Right ventricle myocardium superior (tissue), 1 donor: ENCODE results near the gene CCN5. TPM values are rescaled to one million over a fixed set of nuclear protein-coding genes. Genes with fewer than 3 reads are reported as not detected.
"Not testable (repeated sequence)": the region's sequence is repeated elsewhere in the genome, so short reads cannot be mapped to it uniquely, and the experiment has no call there.

Experiments used
- ATAC-seq: fragments of 200-7000 bp; cut with Tn5 transposase; one replicate; pipeline ENCODE4 v1.9.1; 2020; ENCODE audit warnings: mild to moderate bottlenecking; ENCODE audit not compliant: poor library complexity
- DNase-seq: peaks from one replicate; pipeline ENCODE4 v3.0.0-alpha.2; 2020
- intact Hi-C: fragments of 100-400 bp; cut with DNase I; formaldehyde crosslinking; loops from one replicate; pipeline ENCODE4 v1.11.2; 2022
- total RNA-seq: library from RNA; stranded (reverse); fragmentation: NEBNext Ultra II Directional; extraction: Animal tissue kit (Norgen Biotek cat#: 25700); gene quantifications from one replicate; pipeline ENCODE4 v1.2.1, GENCODE V29; 2021
- donor health status: DM: no; HTN: yes; CAD: no; lungs with severe emphysema.

Gene CCN5
- total RNA-seq, 1 donor from 2014 or later, result 15.8 TPM

DNA sequence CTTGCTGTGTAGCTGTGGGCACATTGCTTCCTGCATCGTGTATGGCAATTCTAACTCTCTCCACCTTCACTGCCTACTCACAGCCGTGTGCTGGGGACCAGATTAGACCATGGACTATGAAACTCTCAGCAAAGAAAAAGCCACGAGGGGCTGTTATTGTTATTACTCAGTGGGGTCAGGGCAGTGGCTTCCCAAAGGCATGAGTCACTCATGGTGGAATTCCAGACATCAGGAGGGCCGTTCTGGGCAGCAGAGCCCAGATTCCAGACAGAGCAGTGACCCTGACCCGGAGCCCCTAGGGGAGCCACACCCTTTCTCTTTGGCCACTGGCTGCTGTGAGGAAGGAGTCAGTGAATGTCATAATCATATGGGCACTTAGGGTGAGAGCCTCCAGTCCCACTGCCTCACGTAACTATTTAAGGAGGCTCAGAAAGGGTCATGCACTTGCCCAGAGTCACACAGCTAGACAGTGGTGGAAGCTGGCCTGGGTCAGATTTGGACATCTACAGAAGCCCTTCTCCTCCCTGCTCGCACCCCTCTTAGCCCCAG, 22.2 kb upstream of the CCN5 start:
- intact Hi-C loops, result no loop called here
- ATAC-seq (peak; percentile 74), DNase-seq (peak; percentile 84)

GRCh38 chr20:44693627-44694026, 21.5 kb upstream of the CCN5 start:
- ATAC-seq (no peak), DNase-seq (no peak)
- intact Hi-C loops, result no loop called here

GRCh38 chr20:44694159-44694558, 21.0 kb upstream of the CCN5 start:
- no peak for ATAC-seq
- intact Hi-C loops, result no loop called here
- DNase-seq, result no peak

DNA sequence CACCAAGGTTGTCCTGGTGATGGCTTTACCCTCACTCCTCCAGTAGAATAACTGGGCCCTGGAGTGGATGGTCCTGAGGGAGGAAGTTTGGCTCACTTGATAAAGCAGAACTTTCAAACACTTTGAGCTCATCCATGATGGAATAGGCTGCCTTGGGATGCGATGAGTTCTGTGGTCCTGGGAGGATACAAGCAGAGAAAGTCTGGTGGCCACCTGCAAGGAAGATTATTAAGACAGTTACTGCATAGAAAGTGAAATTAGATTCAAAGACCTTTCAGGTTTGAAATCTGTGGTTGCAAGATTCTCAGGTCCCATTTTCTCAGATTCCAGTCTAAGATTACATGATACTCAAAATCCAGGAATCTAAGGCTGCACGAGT, 19.9 kb upstream of the CCN5 start:
- intact Hi-C loops, result no loop called here
- ATAC-seq, result no peak

GRCh38 chr20:44695674-44696300, 19.4 kb upstream of the CCN5 start:
- DNase-seq (no peak), ATAC-seq (no peak)
- intact Hi-C loops, result no loop called here

More for the DNA sequence above, 19.9 kb upstream of the CCN5 start:
- DNase-seq, result no peak

DNA sequence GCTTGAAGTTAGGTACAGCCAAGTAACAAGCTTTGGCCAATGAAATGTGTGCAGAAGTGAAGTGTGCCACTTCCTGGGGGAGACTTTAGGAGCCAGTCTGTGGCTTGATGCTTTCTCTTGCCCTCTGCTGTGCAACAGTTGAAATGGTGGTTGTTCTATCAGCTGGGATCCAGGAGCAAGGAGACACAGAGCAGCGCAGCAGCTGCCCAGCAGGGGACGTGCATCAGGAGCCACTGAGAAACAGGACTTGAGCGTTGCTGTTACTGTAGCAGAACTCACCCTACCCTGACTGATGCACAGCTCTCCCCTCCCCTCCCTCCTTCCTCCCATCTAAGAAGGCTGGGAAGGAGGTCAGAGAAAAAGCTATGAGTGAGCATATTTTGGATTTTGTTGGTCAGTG, 18.9 kb upstream of the CCN5 start:
- ATAC-seq, result no peak
- DNase-seq, result no peak
- intact Hi-C loops, result no loop called here

- DNase-seq, intact Hi-C loops, ATAC-seq: not testable (repeated sequence)
Measured at GRCh38 chr20:44697041-44697440, 18.1 kb upstream of the CCN5 start.

GRCh38 chr20:44698351-44698750, 16.8 kb upstream of the CCN5 start:
- DNase-seq (no peak), ATAC-seq (no peak)
- intact Hi-C loops, result no loop called here

- intact Hi-C loops, result no loop called here
- DNase-seq (no peak), ATAC-seq (no peak)
Measured at GRCh38 chr20:44700306-44700705, 14.9 kb upstream of the CCN5 start.

GRCh38 chr20:44701118-44701857, 13.9 kb upstream of the CCN5 start:
- intact Hi-C loops, result no loop called here
- no peak for ATAC-seq

DNA sequence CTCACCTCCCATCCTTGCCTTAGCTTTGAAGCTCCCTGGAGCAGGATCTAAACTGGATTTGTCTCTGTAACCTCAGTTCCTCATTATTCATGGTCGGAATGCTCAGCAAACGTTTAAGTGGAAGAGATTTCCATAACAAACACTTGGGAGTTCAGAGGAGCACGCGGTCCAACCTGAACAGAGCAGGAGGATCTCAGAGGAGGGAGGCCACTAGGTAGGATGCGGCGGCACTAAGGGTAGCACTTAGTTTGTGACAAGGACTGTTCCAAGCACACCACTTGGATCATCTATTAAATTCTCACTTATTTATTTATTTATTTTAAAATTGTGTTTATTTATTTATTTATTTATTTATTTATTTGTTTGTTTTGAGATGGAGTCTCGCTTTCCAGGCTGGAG, 13.3 kb upstream of the CCN5 start:
- no peak for DNase-seq
- intact Hi-C loops, result no loop called here
- ATAC-seq, result no peak

More at GRCh38 chr20:44701118-44701857, 13.9 kb upstream of the CCN5 start:
- no peak for DNase-seq

- peak; percentile 89 for ATAC-seq
- DNase-seq, result peak; percentile 93
Measured at GRCh38 chr20:44702776-44703175, 12.4 kb upstream of the CCN5 start.

GRCh38 chr20:44703183-44703925, 11.8 kb upstream of the CCN5 start:
- intact Hi-C loops, result no loop called here
- no peak for DNase-seq
- peak; percentile 35 for ATAC-seq

More at GRCh38 chr20:44702776-44703175, 12.4 kb upstream of the CCN5 start:
- intact Hi-C loops, result no loop called here

- ATAC-seq (no peak), DNase-seq (no peak)
Measured at GRCh38 chr20:44703956-44704488, 11.1 kb upstream of the CCN5 start.

GRCh38 chr20:44704551-44704971, 10.6 kb upstream of the CCN5 start:
- intact Hi-C loops, result no loop called here
- ATAC-seq (no peak), DNase-seq (no peak)

More at GRCh38 chr20:44703956-44704488, 11.1 kb upstream of the CCN5 start:
- intact Hi-C loops, result no loop called here

DNA sequence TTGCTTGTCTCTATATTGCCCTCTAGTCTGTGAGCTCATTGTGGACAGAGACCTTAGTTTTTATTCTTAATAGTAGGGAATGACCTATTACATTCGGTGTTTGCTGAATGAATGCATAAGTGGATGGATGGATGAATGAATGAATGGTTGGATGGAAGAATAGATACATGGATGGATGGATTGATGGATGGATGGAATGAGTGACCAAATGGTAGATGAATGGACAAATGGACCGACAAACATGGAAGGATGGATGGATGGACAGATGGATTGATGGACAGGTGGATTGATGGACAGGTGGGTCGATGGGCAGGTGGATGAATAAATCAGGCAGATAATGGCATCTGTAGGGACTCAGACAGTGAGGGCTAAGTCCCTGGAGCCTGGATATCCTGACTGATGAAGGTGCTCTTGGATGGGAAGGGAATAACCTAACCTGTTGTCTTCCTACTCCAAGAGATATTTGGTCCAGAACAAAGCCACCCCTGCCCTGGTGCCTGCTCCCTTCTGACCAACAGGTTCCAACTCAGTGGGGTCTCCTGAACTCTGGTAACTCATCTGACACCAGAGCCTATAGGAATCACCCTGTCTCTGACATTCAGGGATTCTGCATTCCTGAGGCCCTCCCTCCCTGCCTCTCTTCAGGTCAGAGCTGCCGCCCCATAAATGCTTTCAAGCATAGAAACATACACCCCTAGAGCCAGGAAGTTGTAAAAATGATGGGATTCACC, 9.6 kb upstream of the CCN5 start:
- DNase-seq (no peak), ATAC-seq (no peak)
- intact Hi-C loops, result no loop called here

DNA sequence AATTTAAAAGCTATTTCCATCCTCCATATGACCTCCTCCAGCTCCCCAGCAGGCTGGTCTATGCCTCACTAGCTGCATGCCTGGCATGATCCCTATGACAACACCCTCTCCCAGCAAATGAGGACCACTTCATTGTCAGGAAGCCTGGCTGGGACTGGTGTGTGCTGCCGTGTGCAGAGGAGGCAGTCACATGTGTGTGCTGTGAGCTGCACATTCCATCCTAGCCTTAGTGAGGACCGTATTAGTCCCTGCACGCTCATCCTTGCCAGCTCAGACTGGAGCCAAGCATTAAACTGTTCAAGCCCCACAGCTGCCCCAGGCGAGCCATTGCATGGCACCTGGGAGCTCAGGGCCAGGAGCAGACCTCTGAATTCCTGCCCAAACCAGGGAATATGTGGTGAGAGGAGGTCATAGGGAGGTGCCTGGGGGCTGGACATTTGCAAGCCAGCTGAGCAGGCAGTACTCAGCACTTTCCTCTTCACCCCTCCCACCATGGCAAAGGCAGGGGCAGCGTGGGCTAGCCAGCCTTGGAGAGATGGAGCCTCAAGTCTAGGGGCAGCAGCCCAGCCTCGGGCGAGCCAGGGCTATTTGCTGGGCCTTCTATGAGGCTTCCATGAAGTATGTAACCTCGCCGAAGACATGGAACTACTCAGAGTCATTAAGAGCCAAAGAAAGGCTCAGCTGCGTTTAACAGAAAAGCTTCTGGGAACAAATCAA, 8.7 kb upstream of the CCN5 start:
- peak; percentile 66 for DNase-seq
- intact Hi-C loops, result no loop called here
- ATAC-seq, result peak; percentile 63

GRCh38 chr20:44707018-44707579, 8.1 kb upstream of the CCN5 start:
- ATAC-seq (no peak), DNase-seq (no peak)
- intact Hi-C loops, result no loop called here
